Measurements from ENCODE around the gene TYMP.
"Not testable (repeated sequence)": the region's sequence is repeated elsewhere in the genome, so short reads cannot be mapped to it uniquely, and the experiment has no call there.

The TYMP gene

GRCh38 chr22:50562523-50563412 is 33.0 kb upstream of the TYMP start, which contains the start of gene SYCE3:
Gene SYCE3, minus strand, starts transcription at chr22:50562919. Its CDS starts 6,514 bp downstream, at chr22:50556405.
- DNase-seq, result peak; percentile 14 to 98 (median 90)

- no peak for DNase-seq
These were observed 31.9 kb upstream of the TYMP start for GRCh38 chr22:50561401-50562358.

GRCh38 chr22:50560034-50560433 is 30.2 kb upstream of the TYMP start:
- no peak for DNase-seq

- no peak for DNase-seq
These were observed 26.9 kb upstream of the TYMP start for GRCh38 chr22:50556703-50557102.

GRCh38 chr22:50553310-50553709 is 23.5 kb upstream of the TYMP start:
- no peak for DNase-seq

GRCh38 chr22:50551160-50551752 is 21.4 kb upstream of the TYMP start:
- no peak for DNase-seq

GRCh38 chr22:50550395-50550794 is 20.6 kb upstream of the TYMP start:
- no peak for DNase-seq

- no peak for DNase-seq
These were observed 19.3 kb upstream of the TYMP start for GRCh38 chr22:50548921-50549790.

GRCh38 chr22:50548040-50548920 is 18.5 kb upstream of the TYMP start:
- no peak for DNase-seq

GRCh38 chr22:50547263-50547985 is 17.6 kb upstream of the TYMP start:
- DNase-seq, result no peak

GRCh38 chr22:50546326-50547262 is 16.8 kb upstream of the TYMP start:
- DNase-seq, result no peak

GRCh38 chr22:50545522-50546325 is 15.9 kb upstream of the TYMP start, which contains the start of gene KLHDC7B:
Gene KLHDC7B, plus strand, starts transcription at chr22:50545899. Its CDS starts 345 bp downstream, at chr22:50546244.
- no peak for DNase-seq

GRCh38 chr22:50544746-50545253 is 15.0 kb upstream of the TYMP start:
- no peak for DNase-seq

- peak in 25 of 51 donors; percentile 21 to 74 (median 46) for DNase-seq
These were observed 14.4 kb upstream of the TYMP start for GRCh38 chr22:50544078-50544745.

- DNase-seq, result no peak
These were observed 12.7 kb upstream of the TYMP start for GRCh38 chr22:50542416-50542927.

- not testable (repeated sequence) for DNase-seq
These were observed 11.8 kb upstream of the TYMP start for GRCh38 chr22:50541667-50542026.

All from hypothalamus (tissue), 51 donors.